Measurements from ENCODE around the gene AR. TPM values are rescaled to one million over a fixed set of nuclear protein-coding genes. Genes with fewer than 3 reads are reported as not detected.

Gene AR
- total RNA-seq, 1 experiment from 2014 or later = 18.2 TPM

- no peak for DNase-seq (ENCODE audit: low read depth)
These were observed 181.7 kb downstream of the AR start for GRCh38 chrX:67725471-67725870.

- DNase-seq (ENCODE audit: low read depth) = no peak
These were observed 182.2 kb downstream of the AR start for GRCh38 chrX:67726018-67726417.

- DNase-seq (ENCODE audit: low read depth) = no peak
These were observed 183.8 kb downstream of the AR start for GRCh38 chrX:67727576-67727975.

GRCh38 chrX:67730296-67730695 lies 186.5 kb downstream of the AR start:
- no peak for DNase-seq (ENCODE audit: low read depth)

- no peak for DNase-seq (ENCODE audit: low read depth)
These were observed 187.2 kb downstream of the AR start for GRCh38 chrX:67731061-67731460.

- DNase-seq (ENCODE audit: low read depth) = no peak
These were observed 189.0 kb downstream of the AR start for GRCh38 chrX:67732864-67733263.

- no peak for DNase-seq (ENCODE audit: low read depth)
These were observed 190.4 kb downstream of the AR start for GRCh38 chrX:67734111-67734753.

GRCh38 chrX:67749536-67749935 lies 205.7 kb downstream of the AR start:
- DNase-seq (ENCODE audit: low read depth) = peak; percentile 15

GRCh38 chrX:67750694-67751093 lies 206.9 kb downstream of the AR start:
- DNase-seq (ENCODE audit: low read depth) = no peak

- DNase-seq (ENCODE audit: low read depth) = no peak
These were observed 215.2 kb downstream of the AR start for GRCh38 chrX:67759018-67759417.

- peak; percentile 2 for DNase-seq (ENCODE audit: low read depth)
These were observed 233.3 kb downstream of the AR start for GRCh38 chrX:67777148-67777547.

- DNase-seq (ENCODE audit: low read depth) = no peak
These were observed 235.3 kb downstream of the AR start for GRCh38 chrX:67779099-67779498.
